GM21737 (cell line): Measurements from ENCODE around the gene VPS33A.
"Not testable (repeated sequence)": the region's sequence is repeated elsewhere in the genome, so short reads cannot be mapped to it uniquely, and the experiment has no call there.

Experiments
- ATAC-seq: cut with Tn5 transposase; IDR thresholded peaks from one replicate; pipeline ENCODE4 v1.9.1; 2021; ENCODE audit warnings: mild to moderate bottlenecking, moderate library complexity; ENCODE audit not compliant: unreplicated experiment

The VPS33A gene

DNA sequence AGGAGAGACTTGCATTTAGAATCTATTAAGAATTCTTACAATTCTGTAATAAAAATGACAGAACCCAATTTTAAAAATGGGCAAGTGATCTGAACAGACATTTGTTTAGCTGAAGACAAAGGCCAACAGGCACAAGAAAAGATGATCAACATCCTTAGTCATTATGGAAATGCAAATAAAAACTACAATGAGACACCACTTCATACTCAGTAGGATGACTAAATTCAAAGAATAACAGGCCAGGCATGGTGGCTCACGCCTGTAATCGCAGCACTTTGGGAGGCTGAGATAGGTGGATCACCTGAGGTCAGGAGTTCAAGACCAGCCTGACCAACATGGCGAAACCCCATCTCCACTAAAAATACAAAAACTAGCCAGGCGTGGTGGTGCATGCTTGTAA, 7.8 kb downstream of the VPS33A start:
- not testable (repeated sequence) for ATAC-seq

DNA sequence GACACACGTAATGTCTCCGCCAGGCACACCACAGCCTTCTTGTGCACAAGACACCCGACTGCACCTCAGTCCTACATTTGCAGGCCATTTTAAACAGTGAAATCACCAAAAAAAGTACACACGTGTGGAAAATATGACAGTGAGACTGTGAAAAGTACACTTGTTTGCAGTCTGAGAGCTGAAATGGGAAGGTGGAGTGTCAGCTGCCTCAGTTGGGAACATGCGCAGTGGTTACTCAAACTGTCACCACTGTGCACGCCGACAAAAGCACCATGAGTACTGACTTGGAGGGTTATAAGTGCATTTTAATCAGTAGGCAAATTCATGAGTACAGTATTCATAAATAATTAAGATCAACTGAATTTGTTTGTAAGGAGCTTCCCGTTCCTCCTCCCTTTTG, 15.8 kb downstream of the VPS33A start:
- ATAC-seq = no peak

DNA sequence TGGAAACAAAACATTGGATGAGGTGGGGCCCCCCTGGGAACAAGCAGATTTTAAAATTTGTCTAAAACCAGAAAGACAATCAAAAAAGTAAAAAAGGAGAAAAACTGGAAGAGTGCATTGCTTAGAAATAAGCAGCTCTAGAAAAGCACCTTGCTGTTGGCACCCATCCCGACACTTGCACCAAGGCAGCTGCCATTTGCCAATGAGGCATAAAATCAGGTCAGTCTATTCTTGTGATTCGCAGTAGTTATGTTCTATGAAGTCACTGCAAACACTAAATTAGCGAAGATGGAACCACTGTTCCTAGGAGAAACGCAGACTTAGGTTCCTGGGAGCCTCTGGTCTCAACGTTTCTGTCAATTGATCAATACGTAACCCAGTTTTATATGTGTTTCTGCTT, 16.2 kb downstream of the VPS33A start:
- ATAC-seq = no peak

DNA sequence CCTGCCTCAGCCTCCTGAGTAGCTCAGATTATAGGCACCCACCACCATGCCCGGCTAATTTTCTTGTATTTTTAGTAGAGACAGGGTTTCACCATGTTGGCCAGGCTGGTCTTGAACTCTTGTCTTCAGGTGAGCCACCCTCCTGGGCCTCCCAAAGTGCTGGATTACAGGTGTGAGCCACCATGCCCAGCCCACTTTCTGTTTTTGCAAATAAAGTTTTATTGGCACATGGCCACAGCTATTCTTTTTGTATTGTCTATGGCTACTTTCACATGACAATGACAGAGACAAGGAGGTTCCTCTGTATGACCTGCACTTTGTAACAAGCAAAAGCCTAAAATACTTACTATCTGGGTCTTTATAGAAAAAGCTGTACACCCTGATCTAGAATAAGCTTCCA, 20.7 kb downstream of the VPS33A start:
- ATAC-seq = no peak

DNA sequence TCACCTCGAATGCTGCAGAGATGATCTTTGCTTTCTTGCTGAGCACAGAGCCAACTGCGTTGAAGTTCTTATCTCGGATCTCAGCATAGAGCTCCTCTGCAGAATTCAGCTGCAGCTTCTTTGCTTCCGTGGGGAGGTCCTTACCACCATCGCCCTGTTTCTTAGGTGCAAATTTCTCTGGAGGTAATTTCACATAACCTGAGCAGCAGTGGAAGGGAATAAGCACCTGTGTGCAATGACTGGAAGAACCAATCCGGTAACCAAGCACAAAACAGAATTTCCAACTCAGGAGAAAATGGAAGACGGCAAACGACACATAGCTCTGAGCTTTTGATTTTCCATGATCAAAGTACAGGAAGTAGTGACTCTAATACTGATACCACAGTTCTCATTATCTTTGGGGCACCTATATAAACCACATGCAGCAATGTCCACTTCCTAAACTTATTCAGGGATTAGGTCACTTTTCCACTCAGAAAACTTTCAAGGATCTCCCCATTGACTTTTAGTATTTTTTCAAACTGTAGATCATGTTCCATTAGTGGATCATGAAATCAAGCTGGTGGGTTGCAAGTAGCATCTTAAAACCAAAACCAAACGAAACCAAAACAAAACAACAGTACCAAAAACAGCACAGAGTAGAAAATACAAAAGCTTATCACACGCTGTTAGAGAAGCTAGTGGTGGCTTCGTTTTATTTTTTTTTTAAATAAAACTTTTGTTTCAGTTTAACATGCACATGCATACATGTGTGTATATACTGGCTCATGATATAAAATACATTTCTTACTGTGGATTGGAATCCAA, 21.5 kb downstream of the VPS33A start:
- no peak for ATAC-seq

DNA sequence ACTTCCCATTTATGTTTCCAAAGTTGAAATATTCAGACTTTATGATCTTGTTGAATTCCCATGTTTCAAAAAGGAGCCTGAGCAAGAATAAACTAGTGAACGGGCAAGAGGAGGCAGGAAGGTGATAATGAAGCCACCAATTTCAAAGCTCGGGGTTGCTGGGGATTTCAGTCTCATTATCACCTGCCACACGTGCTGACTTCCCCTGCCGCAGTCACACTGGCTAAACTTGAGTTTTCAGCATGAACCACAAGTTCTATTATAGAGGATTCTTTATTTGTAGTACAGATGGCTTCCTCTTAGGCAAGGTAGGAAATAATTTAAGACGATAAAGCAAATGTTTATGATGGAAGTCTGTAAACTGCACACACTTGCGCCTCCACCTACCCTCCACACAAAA, 22.3 kb downstream of the VPS33A start:
- no peak for ATAC-seq

DNA sequence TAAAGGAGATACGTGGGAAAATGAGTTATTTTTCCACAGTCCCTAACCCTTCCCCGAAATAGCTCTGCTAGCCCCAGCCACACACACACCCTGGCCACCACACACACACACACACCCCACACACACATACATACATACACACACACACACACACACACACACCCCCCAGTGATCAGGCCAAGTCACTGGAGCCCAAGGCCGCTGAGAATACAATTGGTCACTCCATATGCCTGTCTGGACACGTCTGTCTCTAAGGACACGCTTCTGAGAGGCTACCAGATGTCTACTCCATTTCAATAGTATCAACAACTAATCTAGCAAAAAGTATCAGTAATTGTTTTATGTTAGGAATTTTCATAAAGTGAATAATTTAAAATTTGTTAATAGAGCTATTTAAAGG, 27.4 kb downstream of the VPS33A start:
- no peak for ATAC-seq

DNA sequence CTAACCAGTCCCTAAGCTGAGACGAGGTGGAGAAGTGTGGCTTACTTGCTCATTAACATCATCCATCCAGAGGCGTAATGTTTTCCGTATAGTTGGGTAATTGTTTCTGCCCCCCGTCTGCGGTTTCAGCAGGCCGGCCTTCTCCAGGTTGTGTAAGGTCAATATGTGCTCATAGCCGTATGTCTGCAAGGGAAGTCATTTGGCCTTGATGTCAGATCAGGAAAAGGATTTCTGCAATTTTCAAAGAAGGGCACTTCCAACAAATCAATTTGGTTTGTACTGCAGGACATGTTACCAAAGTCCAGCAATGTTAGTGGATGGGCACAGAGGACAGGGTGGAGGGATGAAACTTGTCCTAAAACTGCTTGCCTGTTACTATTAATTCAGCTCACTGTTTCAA, 30.6 kb downstream of the VPS33A start:
- ATAC-seq = no peak

DNA sequence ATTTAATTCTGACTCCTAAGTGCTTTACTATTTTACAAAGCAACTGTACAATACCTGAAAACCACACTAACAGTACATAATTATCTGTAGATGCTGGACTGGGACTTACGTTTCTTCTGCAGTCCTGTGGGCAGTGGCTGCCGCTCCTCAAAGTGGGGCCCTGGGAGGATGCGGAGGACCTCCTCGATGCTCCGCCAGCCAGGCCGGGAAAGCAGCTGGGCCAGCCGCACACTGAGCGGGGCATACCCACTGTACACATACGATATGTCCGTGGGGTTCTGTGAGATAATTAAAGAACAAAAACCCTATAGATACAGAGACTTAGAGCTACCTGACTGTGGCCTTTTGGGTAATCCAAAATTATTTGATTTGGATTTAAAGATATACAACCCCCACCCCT, 33.6 kb downstream of the VPS33A start:
- no peak for ATAC-seq

DNA sequence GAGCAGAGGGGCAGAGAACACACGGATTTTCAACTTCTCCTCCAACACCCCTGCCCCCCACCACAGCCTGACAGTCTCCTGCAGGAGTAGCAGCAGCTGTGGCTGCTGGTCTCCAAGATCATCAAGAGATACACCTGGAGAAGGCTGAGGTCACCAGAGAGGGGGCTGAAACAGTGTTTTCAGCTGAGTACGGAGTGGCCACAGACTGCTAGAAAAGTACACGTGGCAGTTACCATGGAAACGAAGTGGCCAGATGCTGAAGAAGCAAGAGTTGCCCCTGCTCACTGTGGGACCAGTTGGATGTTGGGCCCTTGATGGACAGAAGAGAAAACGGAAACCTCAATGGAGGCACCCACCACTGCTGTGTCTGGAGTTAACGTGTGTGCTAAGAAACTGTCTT, 35.5 kb downstream of the VPS33A start:
- no peak for ATAC-seq

DNA sequence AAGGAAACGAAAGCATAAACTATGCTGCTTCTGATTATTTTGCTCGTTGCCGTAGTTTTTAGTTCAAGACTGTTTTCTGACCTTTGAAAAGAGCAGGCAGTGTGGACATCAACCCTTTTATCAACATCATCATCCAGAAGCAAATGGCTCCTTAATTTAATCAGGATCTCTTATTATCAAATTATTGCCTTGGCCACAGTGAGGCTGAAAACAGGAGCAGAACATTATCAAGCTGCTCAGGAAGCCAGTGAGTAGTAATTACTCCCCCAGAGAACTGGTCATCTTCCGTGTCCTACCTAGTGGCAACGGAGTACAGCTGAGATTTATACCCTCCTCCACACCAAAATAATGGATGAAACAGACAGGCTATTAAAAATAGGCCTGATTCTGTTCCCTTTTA, 38.2 kb downstream of the VPS33A start:
- ATAC-seq = no peak

DNA sequence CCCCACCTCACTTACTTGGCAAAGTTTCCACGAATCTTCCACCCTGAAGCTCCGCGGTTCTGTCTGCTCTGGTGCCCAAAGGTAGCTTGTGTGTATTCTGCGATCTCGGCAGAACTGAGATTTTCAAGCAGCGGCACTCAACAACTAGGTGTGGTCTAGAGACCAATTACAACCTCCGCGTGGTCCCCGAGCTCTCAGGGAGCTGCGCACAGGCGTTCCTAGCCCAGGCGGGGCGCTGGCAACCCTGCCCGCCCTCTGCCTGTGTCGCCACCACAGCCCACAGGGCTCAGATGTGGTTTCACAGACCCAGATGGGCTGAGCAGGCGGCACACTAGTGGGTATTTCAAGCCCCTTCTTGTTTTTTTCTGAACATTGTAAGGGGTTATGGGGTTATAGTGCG, 39.0 kb downstream of the VPS33A start:
- no peak for ATAC-seq

DNA sequence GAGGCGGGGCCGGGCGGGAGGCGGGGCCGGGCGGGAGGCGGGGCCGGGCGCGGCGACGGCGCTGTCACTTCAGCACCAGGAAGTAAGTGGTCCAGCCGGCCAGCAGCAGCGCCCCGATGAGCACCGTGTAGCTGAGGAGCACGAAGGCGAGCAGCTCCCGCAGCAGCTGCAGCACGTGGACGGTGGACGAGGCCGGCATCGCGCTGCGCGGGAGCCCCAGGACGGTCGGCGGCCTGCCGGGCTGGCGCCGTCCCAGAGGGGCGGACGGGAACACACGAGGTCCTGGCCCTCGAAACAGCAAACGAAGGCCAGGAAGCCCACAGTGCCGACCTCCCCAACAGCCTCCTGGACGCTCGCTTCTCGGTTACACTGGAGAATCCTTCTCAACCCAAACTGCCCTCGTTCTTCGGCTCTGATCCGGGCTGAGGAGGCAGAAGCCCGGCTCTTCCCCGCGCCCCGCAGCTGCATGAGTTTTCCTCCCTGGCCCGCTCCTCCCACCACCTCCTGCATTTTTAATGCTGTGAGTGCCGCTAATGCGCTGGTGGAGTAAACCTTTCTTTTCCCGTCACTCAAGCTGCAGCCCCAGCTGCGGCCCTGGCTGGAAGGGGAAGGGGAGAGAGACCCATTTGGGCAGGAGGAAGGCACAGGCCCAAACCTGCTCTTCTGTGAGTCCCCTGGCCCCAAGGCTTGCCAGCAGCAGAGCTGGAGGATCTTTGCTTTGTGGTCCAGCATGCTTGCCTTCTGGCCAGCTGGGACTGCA, 39.7 kb downstream of the VPS33A start:
- ATAC-seq = no peak

DNA sequence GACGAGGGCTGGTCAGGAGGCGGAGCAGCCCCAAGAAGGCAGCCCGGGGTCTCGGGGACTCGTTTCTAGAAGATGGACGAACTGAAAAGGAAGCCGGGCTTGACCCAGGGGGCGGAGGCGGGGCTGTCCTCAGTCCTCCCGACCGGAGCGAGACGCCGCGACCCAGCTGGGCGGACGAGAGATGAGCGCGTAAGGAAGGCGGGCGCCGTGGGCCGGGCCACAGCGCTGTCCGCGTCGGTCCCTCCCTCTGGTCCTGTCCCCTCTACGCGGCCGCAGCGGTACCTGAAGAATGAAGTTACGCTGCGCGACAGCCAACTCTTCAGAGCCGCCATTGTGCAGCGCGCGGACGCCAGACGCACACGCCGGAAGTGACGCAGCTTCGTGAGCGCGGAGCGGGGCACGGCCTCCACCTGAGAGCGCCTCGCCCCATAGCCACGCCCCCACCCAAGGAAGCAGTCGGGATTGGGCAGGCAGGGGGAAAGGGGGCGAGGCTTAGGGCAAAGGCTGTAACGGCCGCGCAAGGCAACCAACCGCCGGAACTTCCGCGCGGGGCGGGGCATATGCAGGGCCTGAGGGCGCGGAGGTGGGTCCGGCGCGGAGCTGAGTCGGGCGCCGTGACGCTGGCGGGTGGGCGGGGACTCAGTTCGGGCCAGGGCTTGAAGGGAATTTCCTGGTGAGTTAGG, 40.5 kb downstream of the VPS33A start, which contains the start of gene DIABLO:
TSS of gene DIABLO (minus strand) at position 370 of the 683 bp plus-strand sequence. CDS start at position 332, 38 bp downstream.
- ATAC-seq = peak; percentile 90

DNA sequence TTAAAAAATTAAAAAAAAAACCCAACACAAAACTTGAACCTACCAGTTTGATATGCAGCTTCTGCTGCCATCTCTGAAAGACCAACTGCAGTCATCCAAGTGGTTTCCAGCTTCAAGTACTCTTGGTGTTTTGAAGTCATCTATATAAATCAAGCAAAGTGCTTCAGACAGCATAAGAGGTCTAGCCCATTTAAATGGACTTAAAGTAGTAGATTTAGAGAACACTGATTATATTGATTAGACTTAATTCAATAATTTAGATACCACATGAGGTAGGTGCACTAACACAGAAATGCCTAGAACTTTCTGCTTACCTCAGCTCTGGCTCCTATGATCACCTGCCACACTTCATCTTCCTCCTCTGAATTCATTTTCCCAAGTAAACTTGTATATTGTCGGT, 49.8 kb downstream of the VPS33A start:
- no peak for ATAC-seq

DNA sequence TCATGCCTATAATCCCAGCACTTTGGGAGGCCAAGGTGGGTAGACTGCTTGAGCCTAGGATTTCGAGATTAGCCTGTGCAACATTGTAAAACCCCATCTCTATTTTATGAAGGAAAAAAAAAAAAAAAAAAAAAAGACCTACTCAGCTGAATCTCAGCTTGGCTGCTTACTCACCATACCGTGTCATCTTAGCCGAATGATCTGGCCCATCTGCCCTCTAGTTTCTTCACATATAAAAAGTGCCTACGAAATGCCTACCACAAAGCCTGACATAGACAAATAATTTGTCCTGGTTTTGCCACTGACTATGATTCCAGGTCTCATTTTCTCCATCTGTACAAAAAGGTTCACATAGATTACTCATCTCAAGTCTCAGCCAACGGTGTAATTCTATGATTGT, 50.5 kb downstream of the VPS33A start:
- no peak for ATAC-seq

DNA sequence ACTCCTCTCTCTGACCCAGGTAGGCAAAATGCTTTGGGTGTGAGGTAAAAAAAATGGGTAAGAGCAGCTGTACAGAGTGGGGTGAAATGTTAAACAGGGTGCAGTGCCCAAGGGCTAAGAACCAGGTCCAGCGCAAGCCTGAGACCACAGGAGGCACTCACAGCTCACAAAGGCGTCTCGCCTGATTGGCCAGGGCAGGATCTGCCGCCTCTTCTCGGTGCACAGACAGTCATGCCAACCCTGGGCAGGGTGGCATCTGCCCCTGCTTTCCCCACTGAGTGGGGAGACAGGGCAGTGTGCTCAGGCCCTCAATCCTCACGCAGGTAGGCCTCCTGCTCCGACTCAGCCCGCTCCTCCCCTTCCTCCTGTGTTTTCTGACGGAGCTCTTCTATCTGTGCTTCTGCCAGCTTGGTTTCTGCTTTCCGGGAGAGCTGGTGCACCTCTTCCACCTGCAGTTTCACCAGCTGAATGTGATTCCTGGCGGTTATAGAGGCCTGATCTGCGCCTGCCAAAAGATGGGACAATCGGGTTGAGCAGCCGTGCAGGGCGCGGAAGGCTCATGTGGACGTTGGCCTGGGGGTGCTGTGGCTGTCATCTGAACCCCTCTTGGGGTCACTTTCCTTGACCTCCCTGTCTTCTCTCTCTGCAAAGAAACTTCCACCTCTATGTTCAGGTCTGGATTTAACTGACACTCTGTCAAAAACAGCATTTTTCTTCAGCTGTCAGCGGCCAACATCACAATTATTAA, 58.0 kb downstream of the VPS33A start:
- no peak for ATAC-seq

DNA sequence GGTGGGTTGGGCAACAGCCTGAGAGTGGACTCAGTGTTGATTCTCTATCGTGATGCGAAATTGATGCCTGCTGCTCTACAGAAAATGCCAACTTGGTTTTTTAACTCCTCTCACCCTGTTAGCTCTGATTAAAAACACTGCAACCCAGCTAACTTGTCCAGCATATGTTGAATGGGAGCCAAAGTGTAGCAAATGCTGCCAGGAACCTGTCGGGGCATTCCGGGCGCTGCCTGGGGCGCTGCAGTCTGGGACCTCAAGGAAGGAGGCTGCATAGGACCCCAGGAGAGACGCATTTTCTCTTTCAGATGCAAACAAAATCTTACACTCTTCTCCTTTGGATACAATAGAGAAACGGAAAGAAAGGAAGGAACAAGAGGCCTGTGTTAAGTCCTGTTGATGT, 58.9 kb downstream of the VPS33A start:
- ATAC-seq = no peak

DNA sequence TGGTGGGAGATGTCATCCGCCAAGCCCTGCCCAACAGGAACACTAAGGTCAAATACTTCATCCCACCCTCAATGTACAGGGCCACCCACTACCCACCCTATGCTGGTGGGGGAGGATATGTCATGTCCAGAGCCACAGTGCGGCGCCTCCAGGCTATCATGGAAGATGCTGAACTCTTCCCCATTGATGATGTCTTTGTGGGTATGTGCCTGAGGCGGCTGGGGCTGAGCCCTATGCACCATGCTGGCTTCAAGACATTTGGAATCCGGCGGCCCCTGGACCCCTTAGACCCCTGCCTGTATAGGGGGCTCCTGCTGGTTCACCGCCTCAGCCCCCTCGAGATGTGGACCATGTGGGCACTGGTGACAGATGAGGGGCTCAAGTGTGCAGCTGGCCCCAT, 59.3 kb downstream of the VPS33A start:
- no peak for ATAC-seq

DNA sequence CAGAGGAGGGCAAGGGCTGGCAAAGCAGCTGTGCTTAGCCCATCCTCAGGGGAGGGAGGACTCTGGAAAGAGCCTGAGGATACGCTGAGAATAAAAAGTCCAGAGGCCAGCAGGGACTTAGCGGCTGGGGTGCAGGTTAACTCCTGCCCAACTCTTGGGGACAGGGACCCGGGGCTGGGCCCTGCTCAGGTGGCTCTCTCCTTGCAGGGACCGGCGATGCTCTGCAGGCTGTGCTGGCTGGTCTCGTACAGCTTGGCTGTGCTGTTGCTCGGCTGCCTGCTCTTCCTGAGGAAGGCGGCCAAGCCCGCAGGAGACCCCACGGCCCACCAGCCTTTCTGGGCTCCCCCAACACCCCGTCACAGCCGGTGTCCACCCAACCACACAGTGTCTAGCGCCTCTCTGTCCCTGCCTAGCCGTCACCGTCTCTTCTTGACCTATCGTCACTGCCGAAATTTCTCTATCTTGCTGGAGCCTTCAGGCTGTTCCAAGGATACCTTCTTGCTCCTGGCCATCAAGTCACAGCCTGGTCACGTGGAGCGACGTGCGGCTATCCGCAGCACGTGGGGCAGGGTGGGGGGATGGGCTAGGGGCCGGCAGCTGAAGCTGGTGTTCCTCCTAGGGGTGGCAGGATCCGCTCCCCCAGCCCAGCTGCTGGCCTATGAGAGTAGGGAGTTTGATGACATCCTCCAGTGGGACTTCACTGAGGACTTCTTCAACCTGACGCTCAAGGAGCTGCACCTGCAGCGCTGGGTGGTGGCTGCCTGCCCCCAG, 60.0 kb downstream of the VPS33A start:
- no peak for ATAC-seq
